K562 (cell line): ENCODE data around the gene PRCC. TPM values are rescaled to one million over a fixed set of nuclear protein-coding genes. Genes with fewer than 3 reads are reported as not detected.

ENCODE experiments used
- ASH1L ChIP-seq: fragments of 450-650 bp; IDR thresholded peaks from 2 replicates; pipeline ENCODE4 v1.6.1; 2018; ENCODE audit warnings: borderline replicate concordance, mild to moderate bottlenecking, low read depth; ENCODE audit not compliant: partially characterized antibody
- ATF7 ChIP-seq: fragments of 450-650 bp; IDR thresholded peaks from 2 replicates; pipeline ENCODE4 v1.7.1; 2014; ENCODE audit warnings: mild to moderate bottlenecking, moderate library complexity
- EWSR1 ChIP-seq: fragments of 450-650 bp; IDR thresholded peaks from 2 replicates; pipeline ENCODE4 v1.6.1; 2018; ENCODE audit warnings: borderline replicate concordance, mild to moderate bottlenecking, low read depth, moderate library complexity; ENCODE audit not compliant: partially characterized antibody
- FUS ChIP-seq: fragments of 200-400 bp; formaldehyde crosslinking; optimal IDR thresholded peaks from 2 replicates; pipeline ENCODE3; 2017; ENCODE audit warnings: low read depth, low read length
- HDAC2 ChIP-seq: fragments of 450-650 bp; IDR thresholded peaks from 2 replicates; pipeline ENCODE4 v1.6.1; 2016; ENCODE audit warnings: mild to moderate bottlenecking
- HEY1 ChIP-seq: fragments of 250-450 bp; sonication (Bioruptor Pico); IDR thresholded peaks from 2 replicates; pipeline ENCODE4 v1.5.0; 2020; ENCODE audit warnings: mild to moderate bottlenecking, moderate library complexity, borderline replicate concordance
- HIVEP1 ChIP-seq: fragments of 250-450 bp; sonication (Bioruptor Pico); IDR thresholded peaks from 2 replicates; pipeline ENCODE4 v1.4.0; 2020; ENCODE audit warnings: mild to moderate bottlenecking
- KLF10 ChIP-seq: fragments of 250-450 bp; sonication (Bioruptor Pico); IDR thresholded peaks from 2 replicates; pipeline ENCODE4 v1.6.1; 2021; ENCODE audit warnings: matching md5 sums
- NCOA6 ChIP-seq: fragments of 450-650 bp; IDR thresholded peaks from 2 replicates; pipeline ENCODE4 v1.6.1; 2017; ENCODE audit warnings: mild to moderate bottlenecking
- POLR2H ChIP-seq: IDR thresholded peaks from 2 replicates; pipeline ENCODE4 v1.6.1; 2016; ENCODE audit warnings: missing genetic modification characterization, low read depth, mild to moderate bottlenecking, control low read depth, missing compliant biosample characterization, moderate library complexity
- RB1 ChIP-seq: fragments of 450-650 bp; IDR thresholded peaks from 2 replicates; pipeline ENCODE4 v1.6.1; 2017; ENCODE audit warnings: low read depth, mild to moderate bottlenecking
- RUNX1 ChIP-seq: sonication (generic); IDR thresholded peaks from 2 replicates; pipeline ENCODE4 v1.6.1; 2016; ENCODE audit warnings: antibody characterized with exemption, low read depth
- SIN3B ChIP-seq: fragments of 450-650 bp; IDR thresholded peaks from 2 replicates; pipeline ENCODE4 v1.6.1; 2017; ENCODE audit warnings: low read depth, mild to moderate bottlenecking, moderate library complexity
- SMARCC2 ChIP-seq: fragments of 450-650 bp; IDR thresholded peaks from 2 replicates; pipeline ENCODE4 v1.6.1; 2017; ENCODE audit warnings: antibody characterized with exemption, moderate library complexity, mild to moderate bottlenecking, low read depth
- SREBF2 ChIP-seq: sonication (generic); formaldehyde crosslinking; IDR thresholded peaks from 2 replicates; pipeline ENCODE4 v1.4.0; 2020; ENCODE audit warnings: mild to moderate bottlenecking, missing genetic modification reagents
- SRSF3 ChIP-seq: fragments of 200-400 bp; formaldehyde crosslinking; IDR thresholded peaks from 2 replicates; pipeline ENCODE4 v1.6.1; 2016; ENCODE audit warnings: mild to moderate bottlenecking, low read length, moderate library complexity; ENCODE audit not compliant: insufficient read depth
- TRIM28 ChIP-seq: fragments of 450-650 bp; IDR thresholded peaks from 2 replicates; pipeline ENCODE4 v1.6.1; 2017
- XRCC4 ChIP-seq: IDR thresholded peaks from one replicate; pipeline ENCODE4 v1.6.1; 2011; ENCODE audit not compliant: insufficient read depth, insufficient read length; ENCODE audit errors: extremely low read depth
- ZNF124 ChIP-seq: sonication (generic); formaldehyde crosslinking; IDR thresholded peaks from 2 replicates; pipeline ENCODE4 v1.8.1; 2022; ENCODE audit warnings: missing genetic modification reagents
- ZSCAN29 ChIP-seq: fragments of 450-650 bp; IDR thresholded peaks from 2 replicates; pipeline ENCODE4 v1.6.1; 2017
- polyA plus RNA-seq, 8 experiments: library from polyadenylated mRNA; depleted of rRNA in 4 of 8; stranded (reverse) in 5 of 8; unstranded in 3 of 8; fragments of >200 nt; fragmentation: Nextera tagmentation in 2 of 8; fragmentation: Illumina TruSeq in 1 of 8; extraction: Ambion mirVana in 2 of 8; extraction: Trizol in 1 of 8; gene quantifications; 2 replicates each; pipeline versions ENCODE4 v1.2.1 to v1.2.3, GENCODE V29; 2011 to 2014; ENCODE audit warnings: inconsistent platforms in 1 of 8, missing spikeins in 1 of 8
- total RNA-seq, 7 experiments: library from RNA; depleted of rRNA in 6 of 7; stranded (reverse); fragments of >200 nt in 6 of 7; fragmentation: Illumina TruSeq in 2 of 7; extraction: Trizol in 2 of 7; gene quantifications; 2 replicates each; pipeline versions ENCODE4 v1.2.1 to v1.2.3, GENCODE V29; 2011 to 2021; ENCODE audit warnings: low replicate concordance in 1 of 7
- TF ChIP-seq, protein P1 (sequence below), 2 experiments: IDR thresholded peaks; 2 replicates each; pipeline ENCODE4 v1.6.1; 2011; ENCODE audit warnings: borderline replicate concordance in 1 of 2, control low read depth in 1 of 2, low read depth in 1 of 2, low read length in 1 of 2, mild to moderate bottlenecking in 1 of 2, mixed read lengths in 1 of 2, moderate library complexity in 1 of 2; ENCODE audit not compliant: insufficient read depth in 1 of 2, insufficient read length in 1 of 2, poor library complexity in 1 of 2, severe bottlenecking in 1 of 2; ENCODE audit errors: extremely low read depth in 1 of 2
- TF ChIP-seq, protein P2 (sequence below): fragments of 150-350 bp; IDR thresholded peaks from 2 replicates; pipeline ENCODE4 v1.6.1; 2014; ENCODE audit warnings: low read depth, mild to moderate bottlenecking, low read length, borderline replicate concordance
- TF ChIP-seq, protein P3 (sequence below): sonication (generic); formaldehyde crosslinking; IDR thresholded peaks from 2 replicates; pipeline ENCODE4 v1.8.0; 2022; ENCODE audit warnings: missing genetic modification reagents, mild to moderate bottlenecking, moderate library complexity, borderline replicate concordance

The PRCC gene
- total and polyA plus RNA-seq, 9 of the 15 experiments (the other 6 are each of a cell fraction or from before 2014, with no cell fraction given), result 23.9 to 201 (median 41.1) TPM

DNA sequence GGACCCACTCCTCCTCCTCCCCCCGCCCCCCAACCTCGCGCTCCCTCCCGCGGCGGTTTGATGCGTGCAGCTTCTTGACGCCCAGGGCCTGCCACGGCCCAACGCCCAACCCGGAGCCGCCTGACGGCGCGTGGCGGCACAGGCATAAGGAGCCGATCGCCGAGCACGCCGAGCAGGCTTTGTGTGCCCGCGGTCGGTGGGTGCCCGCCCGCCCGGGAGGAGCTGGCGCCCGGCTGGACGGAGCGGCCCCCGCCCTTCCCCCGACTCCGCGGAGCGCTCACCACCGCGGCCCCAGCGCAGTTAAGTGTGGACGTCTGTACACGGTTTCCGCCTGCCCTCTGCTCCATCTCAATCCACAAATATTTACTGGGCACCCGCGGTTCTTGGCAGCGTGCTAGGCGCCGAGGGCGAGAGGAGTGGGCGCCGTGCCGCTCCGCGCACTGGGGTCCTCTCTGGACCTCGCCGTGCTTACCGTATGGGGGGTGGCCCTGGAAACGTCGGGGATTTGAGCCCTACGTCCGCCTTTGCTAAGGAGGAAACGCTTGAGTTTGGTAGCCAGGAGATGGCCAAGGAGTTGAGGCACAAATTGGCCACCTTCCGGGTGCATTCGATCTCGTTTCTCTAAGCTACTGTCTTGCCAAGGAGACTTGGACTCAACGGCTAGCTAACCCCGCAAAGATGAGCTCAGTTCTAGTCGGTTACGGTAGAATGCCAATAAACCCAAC lies 15.4 kb upstream of the PRCC start (continued):
- TF ChIP-seq HIVEP1 (CRISPR knock-in tag) (no peak), TRIM28 (no peak), HDAC2 (no peak), EWSR1 (no peak), XRCC4 (no peak), ZSCAN29 (no peak), ATF7 (peak; percentile 52), SRSF3 (0 out of 2 replicates have a peak, but pooled peaks have one; percentile 13), KLF10 (no peak), SMARCC2 (no peak), HEY1 (CRISPR knock-in tag) (no peak), SREBF2 (CRISPR knock-in tag) (no peak), RB1 (peak; percentile 85), SIN3B (0 out of 2 replicates have a peak, but pooled peaks have one; percentile 37), NCOA6 (no peak), FUS (no peak), ASH1L (no peak), ZNF124 (CRISPR knock-in tag) (no peak), RUNX1 (no peak), POLR2H (no peak)
- TF ChIP-seq, protein P1, sequence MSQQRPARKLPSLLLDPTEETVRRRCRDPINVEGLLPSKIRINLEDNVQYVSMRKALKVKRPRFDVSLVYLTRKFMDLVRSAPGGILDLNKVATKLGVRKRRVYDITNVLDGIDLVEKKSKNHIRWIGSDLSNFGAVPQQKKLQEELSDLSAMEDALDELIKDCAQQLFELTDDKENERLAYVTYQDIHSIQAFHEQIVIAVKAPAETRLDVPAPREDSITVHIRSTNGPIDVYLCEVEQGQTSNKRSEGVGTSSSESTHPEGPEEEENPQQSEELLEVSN (IDR thresholded peaks at IDR 0.05; ENCODE audit: borderline replicate concordance in 1 of 2, extremely low read depth in 1 of 2, insufficient read depth in 1 of 2, insufficient read length in 1 of 2, low read depth in 1 of 2, low read length in 1 of 2, poor library complexity in 1 of 2, severe bottlenecking in 1 of 2), result peak; percentile 79 to 95
- TF ChIP-seq, protein P2, sequence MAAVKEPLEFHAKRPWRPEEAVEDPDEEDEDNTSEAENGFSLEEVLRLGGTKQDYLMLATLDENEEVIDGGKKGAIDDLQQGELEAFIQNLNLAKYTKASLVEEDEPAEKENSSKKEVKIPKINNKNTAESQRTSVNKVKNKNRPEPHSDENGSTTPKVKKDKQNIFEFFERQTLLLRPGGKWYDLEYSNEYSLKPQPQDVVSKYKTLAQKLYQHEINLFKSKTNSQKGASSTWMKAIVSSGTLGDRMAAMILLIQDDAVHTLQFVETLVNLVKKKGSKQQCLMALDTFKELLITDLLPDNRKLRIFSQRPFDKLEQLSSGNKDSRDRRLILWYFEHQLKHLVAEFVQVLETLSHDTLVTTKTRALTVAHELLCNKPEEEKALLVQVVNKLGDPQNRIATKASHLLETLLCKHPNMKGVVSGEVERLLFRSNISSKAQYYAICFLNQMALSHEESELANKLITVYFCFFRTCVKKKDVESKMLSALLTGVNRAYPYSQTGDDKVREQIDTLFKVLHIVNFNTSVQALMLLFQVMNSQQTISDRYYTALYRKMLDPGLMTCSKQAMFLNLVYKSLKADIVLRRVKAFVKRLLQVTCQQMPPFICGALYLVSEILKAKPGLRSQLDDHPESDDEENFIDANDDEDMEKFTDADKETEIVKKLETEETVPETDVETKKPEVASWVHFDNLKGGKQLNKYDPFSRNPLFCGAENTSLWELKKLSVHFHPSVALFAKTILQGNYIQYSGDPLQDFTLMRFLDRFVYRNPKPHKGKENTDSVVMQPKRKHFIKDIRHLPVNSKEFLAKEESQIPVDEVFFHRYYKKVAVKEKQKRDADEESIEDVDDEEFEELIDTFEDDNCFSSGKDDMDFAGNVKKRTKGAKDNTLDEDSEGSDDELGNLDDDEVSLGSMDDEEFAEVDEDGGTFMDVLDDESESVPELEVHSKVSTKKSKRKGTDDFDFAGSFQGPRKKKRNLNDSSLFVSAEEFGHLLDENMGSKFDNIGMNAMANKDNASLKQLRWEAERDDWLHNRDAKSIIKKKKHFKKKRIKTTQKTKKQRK, result 0 out of 2 replicates have a peak, but pooled peaks have one; percentile 11
- TF ChIP-seq, protein P3, sequence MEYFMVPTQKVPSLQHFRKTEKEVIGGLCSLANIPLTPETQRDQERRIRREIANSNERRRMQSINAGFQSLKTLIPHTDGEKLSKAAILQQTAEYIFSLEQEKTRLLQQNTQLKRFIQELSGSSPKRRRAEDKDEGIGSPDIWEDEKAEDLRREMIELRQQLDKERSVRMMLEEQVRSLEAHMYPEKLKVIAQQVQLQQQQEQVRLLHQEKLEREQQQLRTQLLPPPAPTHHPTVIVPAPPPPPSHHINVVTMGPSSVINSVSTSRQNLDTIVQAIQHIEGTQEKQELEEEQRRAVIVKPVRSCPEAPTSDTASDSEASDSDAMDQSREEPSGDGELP (CRISPR knock-in tag), result peak; percentile 73; the same call in 1 of the 2 replicates
